Mucosa of rectum (tissue), 2 donors: Measurements from ENCODE around the gene EFNA3.

Experiments used
- H3K27ac ChIP-seq, 2 donors: one replicate each; pipeline ENCODE4 v1.7.0; 2013; ENCODE audit warnings: inconsistent platforms in 2 of 2, low read depth in 2 of 2, low read length in 2 of 2
- H3K27me3 ChIP-seq, 2 donors: one replicate each; pipeline ENCODE4 v1.7.0; 2013; ENCODE audit warnings: low read length in 2 of 2; ENCODE audit not compliant: control insufficient read depth in 2 of 2, insufficient read depth in 2 of 2
- H3K36me3 ChIP-seq, 2 donors: one replicate each; pipeline ENCODE4 v1.7.0; 2013; ENCODE audit warnings: low read length in 2 of 2; ENCODE audit not compliant: control insufficient read depth in 2 of 2, insufficient read depth in 2 of 2
- H3K4me1 ChIP-seq, 2 donors: one replicate each; pipeline ENCODE4 v1.7.0; 2013; ENCODE audit warnings: low read length in 2 of 2, mild to moderate bottlenecking in 1 of 2; ENCODE audit not compliant: control insufficient read depth in 2 of 2, insufficient read depth in 2 of 2
- H3K4me3 ChIP-seq, 2 donors: one replicate each; pipeline ENCODE4 v1.7.0; 2013; ENCODE audit warnings: low read length in 2 of 2
- H3K9ac ChIP-seq, 2 donors: one replicate each; pipeline ENCODE4 v1.7.0; 2013; ENCODE audit warnings: low read length in 2 of 2, low read depth in 1 of 2, mild to moderate bottlenecking in 1 of 2
- H3K9me3 ChIP-seq, 2 donors: one replicate each; pipeline ENCODE4 v1.7.0; 2013; ENCODE audit warnings: low read length in 2 of 2; ENCODE audit not compliant: control insufficient read depth in 2 of 2
- donor health status: healthy.
- donor health status: Normal muscosa, but diverticular disease.

Gene EFNA3

DNA sequence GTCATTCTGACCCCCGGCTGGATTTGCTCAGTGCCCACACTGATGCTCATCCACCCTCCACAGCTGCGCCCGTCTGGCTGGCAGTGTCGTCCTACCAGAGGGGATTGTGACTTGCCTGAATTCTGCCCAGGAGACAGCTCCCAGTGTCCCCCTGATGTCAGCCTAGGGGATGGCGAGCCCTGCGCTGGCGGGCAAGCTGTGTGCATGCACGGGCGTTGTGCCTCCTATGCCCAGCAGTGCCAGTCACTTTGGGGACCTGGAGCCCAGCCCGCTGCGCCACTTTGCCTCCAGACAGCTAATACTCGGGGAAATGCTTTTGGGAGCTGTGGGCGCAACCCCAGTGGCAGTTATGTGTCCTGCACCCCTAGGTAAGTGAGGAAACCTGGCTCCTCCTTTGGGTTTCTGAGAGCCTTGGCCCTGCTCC lies 20.8 kb upstream of the EFNA3 start:
- peaks cover 38 to 43% of the 10 kb centered on the region in 2 donors for H3K36me3 ChIP-seq
- H3K4me3 ChIP-seq: no peak overlapping the region
- peaks cover 18% of the 10 kb centered on the region in 2 donors for H3K4me1 ChIP-seq
- H3K9me3 ChIP-seq: no peaks in the 10 kb centered on the region
- no peaks in the 10 kb centered on the region for H3K27me3 ChIP-seq
- H3K9ac ChIP-seq: no peak overlapping the region
- no peak overlapping the region for H3K27ac ChIP-seq

DNA sequence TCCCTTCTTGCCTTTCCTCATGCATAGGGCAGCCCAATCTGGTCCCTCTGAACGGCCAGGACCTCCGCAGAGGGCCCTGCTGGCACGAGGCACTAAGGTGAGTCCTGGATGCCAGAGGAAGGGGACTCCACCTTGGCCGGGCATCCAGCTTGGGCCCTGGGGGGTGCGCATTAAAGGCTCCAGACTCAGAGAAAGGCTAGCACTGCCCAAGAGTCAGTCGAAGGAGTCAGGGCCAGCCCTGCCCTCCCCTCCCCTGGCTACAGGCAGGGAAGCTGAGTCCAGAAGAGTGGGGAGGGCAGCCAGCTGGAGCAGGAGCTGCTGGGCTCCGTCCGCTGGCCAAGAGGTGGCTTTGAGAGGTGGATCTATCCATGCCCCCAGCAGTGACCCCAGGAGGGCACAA lies 17.9 kb upstream of the EFNA3 start:
- Histone ChIP-seq H3K9ac (no peak overlapping the region), H3K36me3 (peaks cover 27 to 30% of the 10 kb centered on the region in 2 donors), H3K9me3 (no peaks in the 10 kb centered on the region), H3K27ac (no peak overlapping the region), H3K4me3 (no peak overlapping the region), H3K4me1 (peaks cover 27 to 35% of the 10 kb centered on the region in 2 donors), H3K27me3 (no peaks in the 10 kb centered on the region)

DNA sequence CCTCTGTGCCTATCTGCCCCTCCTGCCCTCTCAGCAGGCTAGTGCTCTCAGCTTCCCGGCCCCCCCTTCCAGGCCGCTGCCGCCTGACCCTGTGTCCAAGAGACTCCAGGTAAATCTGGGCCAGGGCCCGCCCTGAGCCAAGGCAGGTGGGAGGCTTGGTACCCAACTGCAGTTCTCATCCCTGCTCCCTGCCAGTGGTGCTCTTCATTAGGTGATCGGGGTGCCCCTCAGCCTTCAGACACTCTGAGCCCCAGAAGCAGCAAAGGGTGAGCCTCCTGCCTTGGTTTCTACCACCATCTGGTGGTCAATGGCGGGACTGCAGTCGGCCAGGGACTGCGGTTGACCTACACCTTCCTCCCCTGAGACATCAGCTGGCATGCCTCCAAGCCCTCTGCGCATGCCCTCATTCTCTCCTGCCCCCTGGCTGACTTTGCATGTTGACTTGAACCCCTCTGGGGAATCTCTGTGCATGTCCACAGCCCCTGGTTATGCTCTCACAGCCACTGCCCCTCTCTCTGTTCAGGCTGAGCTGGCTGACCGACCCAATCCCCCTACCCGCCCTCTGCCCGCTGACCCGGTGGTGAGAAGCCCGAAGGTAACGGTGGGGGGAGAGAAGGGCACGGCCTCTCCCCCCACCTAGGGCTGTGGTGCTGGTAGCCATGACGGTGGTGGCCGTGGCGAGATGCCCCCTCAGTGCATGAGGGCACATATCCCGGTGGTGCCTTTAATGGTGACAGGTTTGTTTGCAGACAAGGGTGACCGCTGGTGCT lies 17.1 kb upstream of the EFNA3 start:
- peak overlapping the region in 1 of 2 donors; percentile 1 for H3K27ac ChIP-seq
- H3K36me3 ChIP-seq: peaks cover 23% of the 10 kb centered on the region in 2 donors
- peaks cover 32 to 35% of the 10 kb centered on the region in 2 donors for H3K4me1 ChIP-seq
- peak overlapping the region; percentile 8 to 51 for H3K9ac ChIP-seq
- H3K4me3 ChIP-seq: no peak overlapping the region
- no peaks in the 10 kb centered on the region for H3K9me3 ChIP-seq
- no peaks in the 10 kb centered on the region for H3K27me3 ChIP-seq

DNA sequence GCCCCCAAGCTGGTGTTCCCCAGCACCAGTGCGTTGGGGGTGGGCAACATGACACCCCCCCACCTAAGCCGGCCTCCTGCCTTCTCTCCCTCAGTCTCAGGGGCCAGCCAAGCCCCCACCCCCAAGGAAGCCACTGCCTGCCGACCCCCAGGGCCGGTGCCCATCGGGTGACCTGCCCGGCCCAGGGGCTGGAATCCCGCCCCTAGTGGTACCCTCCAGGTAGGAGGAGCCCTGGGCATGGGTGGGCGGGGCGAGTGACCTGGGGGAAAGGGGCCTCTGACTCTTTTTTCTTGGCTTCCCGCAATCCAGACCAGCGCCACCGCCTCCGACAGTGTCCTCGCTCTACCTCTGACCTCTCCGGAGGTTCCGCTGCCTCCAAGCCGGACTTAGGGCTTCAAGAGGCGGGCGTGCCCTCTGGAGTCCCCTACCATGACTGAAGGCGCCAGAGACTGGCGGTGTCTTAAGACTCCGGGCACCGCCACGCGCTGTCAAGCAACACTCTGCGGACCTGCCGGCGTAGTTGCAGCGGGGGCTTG lies 16.4 kb upstream of the EFNA3 start:
- H3K9me3 ChIP-seq: no peaks in the 10 kb centered on the region
- H3K4me1 ChIP-seq: peaks cover 32 to 35% of the 10 kb centered on the region in 2 donors
- H3K9ac ChIP-seq: peak overlapping the region in 1 of 2 donors; percentile 84
- no peaks in the 10 kb centered on the region for H3K27me3 ChIP-seq
- peak overlapping the region; percentile 93 to 94 for H3K27ac ChIP-seq
- H3K36me3 ChIP-seq: peaks cover 20% of the 10 kb centered on the region in 2 donors
- peak overlapping the region in 1 of 2 donors; percentile 86 for H3K4me3 ChIP-seq

DNA sequence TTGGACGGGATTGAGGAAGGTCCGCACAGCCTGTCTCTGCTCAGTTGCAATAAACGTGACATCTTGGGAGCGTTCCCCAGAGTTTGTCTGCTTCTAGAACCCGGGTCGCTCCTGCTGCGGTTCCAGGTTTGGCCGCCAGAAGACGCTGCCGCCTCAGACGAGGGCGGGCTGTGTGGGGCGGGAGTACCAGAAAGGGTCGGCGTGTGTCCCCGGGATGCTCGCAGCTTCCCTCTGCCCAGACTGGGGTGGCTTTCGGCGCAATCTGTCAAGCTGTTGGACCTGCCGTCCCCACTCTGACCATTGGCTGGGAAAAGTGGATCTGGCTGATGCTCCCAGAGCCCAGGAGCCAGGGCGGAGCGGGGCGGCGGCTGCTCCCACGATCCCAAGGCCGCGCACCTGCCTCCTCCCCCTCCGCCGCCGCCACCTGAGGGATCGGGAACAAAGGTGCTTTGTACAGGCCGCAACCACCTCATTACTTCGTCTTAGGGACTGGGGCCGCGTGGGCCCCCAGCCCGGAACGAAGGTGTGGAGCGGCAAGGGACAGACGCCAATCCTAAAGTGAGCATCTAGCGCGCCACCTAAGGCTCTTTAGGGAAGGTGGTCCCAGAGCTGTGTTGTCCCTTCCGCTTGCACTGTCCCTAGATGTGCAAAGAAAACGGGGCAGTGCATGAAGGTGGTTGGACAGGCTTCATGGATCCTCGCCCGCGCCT lies 15.8 kb upstream of the EFNA3 start:
- H3K27ac ChIP-seq: peak overlapping the region; percentile 93 to 94
- H3K27me3 ChIP-seq: no peaks in the 10 kb centered on the region
- H3K36me3 ChIP-seq: peaks cover 15 to 19% of the 10 kb centered on the region in 2 donors
- H3K9ac ChIP-seq: peak overlapping the region; percentile 76 to 84
- no peaks in the 10 kb centered on the region for H3K9me3 ChIP-seq
- H3K4me3 ChIP-seq: peak overlapping the region; percentile 81 to 86
- H3K4me1 ChIP-seq: peaks cover 32 to 35% of the 10 kb centered on the region in 2 donors

DNA sequence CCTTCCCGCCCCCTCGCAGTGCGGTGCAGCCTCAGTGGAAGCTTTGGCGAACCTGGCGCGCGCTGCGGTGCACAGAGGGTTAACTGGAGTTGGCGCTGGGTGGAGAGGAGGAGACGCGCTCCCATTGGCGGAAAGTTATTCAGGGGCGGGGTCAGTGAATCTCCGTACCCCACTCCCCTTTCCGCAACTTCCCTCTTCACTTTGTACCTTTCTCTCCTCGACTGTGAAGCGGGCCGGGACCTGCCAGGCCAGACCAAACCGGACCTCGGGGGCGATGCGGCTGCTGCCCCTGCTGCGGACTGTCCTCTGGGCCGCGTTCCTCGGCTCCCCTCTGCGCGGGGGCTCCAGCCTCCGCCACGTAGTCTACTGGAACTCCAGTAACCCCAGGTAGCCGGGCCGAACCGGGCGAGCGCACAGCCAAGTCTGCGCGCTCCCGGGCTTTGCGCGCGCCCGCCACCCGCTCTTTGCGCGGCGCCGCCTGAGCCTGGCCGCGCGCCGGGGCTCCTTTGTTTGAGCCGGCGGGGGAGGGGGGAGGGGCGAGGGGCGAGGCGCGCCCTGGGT lies 15.0 kb upstream of the EFNA3 start, which contains the start of gene EFNA4:
TSS of gene EFNA4 (plus strand) at position 191 of the 561 bp plus-strand sequence. CDS start at position 275, 84 bp downstream.
- Histone ChIP-seq H3K9ac (peak within 1 kb of the TSS; percentile 76 to 84), H3K4me1 (peaks cover 32 to 35% of the 10 kb centered on the region in 2 donors), H3K4me3 (peak within 1 kb of the TSS; percentile 81 to 86), H3K27me3 (no peaks in the 10 kb centered on the region), H3K36me3 (peaks cover 13 to 15% of the 10 kb centered on the region in 2 donors), H3K9me3 (no peaks in the 10 kb centered on the region), H3K27ac (peak within 1 kb of the TSS; percentile 93 to 94)

DNA sequence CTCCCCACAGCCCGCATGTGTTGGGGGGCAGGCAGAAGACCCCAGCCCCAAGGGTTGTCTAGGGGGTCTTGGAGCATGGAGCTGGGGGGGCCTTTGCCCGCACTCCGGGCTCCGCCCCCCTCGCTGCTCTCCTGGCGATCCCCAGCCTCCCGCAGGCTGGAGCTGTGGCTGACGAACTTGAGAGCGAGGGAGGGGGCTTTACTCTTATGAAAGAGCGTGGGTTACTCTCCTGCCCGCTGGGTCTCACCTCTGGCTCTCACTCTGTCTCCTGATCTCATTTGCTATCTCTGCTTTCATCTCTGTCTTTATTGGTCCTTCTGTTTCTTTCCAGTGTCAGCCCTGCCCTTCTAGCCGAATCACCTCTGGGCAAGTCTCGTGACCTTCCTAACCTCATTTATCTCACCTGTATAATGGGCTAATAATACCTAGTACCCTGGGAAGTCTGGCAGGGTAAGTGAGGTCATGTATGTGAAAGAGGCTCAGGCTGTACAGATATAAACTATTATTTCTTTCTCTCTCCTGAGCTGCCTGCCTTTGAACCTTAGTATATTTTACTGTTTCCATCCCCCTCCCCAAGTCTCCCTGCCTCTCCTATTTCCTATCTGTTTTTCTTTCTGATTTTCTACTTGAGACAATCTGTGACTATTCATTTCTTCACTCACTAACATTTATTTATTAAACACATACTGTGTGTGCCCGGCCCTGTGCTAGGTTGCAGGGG lies 14.4 kb upstream of the EFNA3 start:
- Histone ChIP-seq H3K4me3 (peak overlapping the region; percentile 81 to 86), H3K36me3 (peaks cover 17 to 21% of the 10 kb centered on the region in 2 donors), H3K27ac (peak overlapping the region; percentile 93 to 94), H3K27me3 (no peaks in the 10 kb centered on the region), H3K9ac (peak overlapping the region; percentile 76 to 84), H3K4me1 (peaks cover 32 to 35% of the 10 kb centered on the region in 2 donors), H3K9me3 (no peaks in the 10 kb centered on the region)

DNA sequence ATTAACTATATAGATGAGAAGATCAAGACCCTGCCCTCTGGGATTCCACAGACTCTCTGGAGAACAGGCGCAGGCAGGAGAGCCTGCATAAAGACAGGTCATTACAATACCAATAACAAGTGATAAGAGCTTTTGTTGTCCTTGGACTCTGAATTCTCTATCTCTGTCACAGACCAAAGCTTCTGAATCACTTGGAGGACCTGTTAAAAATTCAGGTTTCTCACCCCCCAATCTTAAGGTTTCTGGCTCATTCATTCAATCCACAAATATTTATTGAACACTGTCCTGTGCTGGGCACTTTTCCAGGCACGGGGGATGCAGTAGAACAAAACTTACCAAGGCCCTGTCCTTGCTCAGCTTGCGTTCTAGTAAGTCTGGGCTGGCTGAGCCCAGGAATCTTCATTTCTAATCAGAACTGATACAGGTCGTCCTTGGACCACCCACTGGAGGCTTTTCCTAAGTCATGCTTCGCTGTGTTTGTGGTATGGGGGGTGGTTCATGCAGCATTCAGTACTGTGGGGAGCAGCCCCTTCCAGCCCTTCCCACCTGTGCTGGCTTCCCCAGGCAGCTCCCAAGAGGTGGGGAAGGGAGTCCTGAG lies 13.7 kb upstream of the EFNA3 start:
- Histone ChIP-seq H3K9ac (peak overlapping the region in 1 of 2 donors; percentile 84), H3K4me1 (peaks cover 32 to 40% of the 10 kb centered on the region in 2 donors), H3K27me3 (no peaks in the 10 kb centered on the region), H3K36me3 (peaks cover 12 to 21% of the 10 kb centered on the region in 2 donors), H3K4me3 (peak overlapping the region; percentile 81 to 86), H3K27ac (no peak overlapping the region), H3K9me3 (no peaks in the 10 kb centered on the region)

DNA sequence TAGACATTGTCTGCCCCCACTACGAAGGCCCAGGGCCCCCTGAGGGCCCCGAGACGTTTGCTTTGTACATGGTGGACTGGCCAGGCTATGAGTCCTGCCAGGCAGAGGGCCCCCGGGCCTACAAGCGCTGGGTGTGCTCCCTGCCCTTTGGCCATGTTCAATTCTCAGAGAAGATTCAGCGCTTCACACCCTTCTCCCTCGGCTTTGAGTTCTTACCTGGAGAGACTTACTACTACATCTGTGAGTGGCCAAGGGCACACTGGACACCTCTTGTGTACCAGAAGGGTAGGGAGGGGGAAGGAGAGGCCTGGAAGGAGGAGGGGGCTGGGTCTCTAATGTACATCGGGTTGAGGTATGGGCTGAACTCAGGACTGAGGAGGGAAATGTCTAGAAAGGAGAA lies 11.9 kb upstream of the EFNA3 start:
- Histone ChIP-seq H3K27me3 (no peaks in the 10 kb centered on the region), H3K4me3 (no peak overlapping the region), H3K36me3 (peaks cover 7 to 21% of the 10 kb centered on the region in 2 donors), H3K9me3 (no peaks in the 10 kb centered on the region), H3K4me1 (peaks cover 40 to 43% of the 10 kb centered on the region in 2 donors), H3K27ac (no peak overlapping the region), H3K9ac (no peak overlapping the region)
